H9 (cell line): ENCODE data around the gene MMP14. TPM values are rescaled to one million over a fixed set of nuclear protein-coding genes. Genes with fewer than 3 reads are reported as not detected.

Experiments
- DNase-seq: peaks from one replicate; pipeline ENCODE4 v3.0.0-alpha.2; 2017
- H2AFZ ChIP-seq: one replicate; pipeline ENCODE4 v1.6.1; 2013; ENCODE audit warnings: mild to moderate bottlenecking, low read length, control low read depth, moderate library complexity
- H2AK5ac ChIP-seq: 2 replicates; pipeline ENCODE4 v1.6.1; 2013; ENCODE audit warnings: low read length, control low read depth, mixed read lengths; ENCODE audit not compliant: insufficient read length
- H2BK120ac ChIP-seq: one replicate; pipeline ENCODE4 v1.6.1; 2013; ENCODE audit warnings: low read depth, mild to moderate bottlenecking, low read length, control low read depth, inconsistent platforms; ENCODE audit not compliant: poor library complexity, severe bottlenecking
- H2BK12ac ChIP-seq: 2 replicates; pipeline ENCODE4 v1.6.1; 2013; ENCODE audit warnings: low read length, control low read depth, mixed read lengths, low read depth; ENCODE audit not compliant: insufficient read length
- H2BK15ac ChIP-seq: 2 replicates; pipeline ENCODE4 v1.6.1; 2013; ENCODE audit warnings: low read depth, low read length, control low read depth
- H2BK20ac ChIP-seq: one replicate; pipeline ENCODE4 v1.6.1; 2013; ENCODE audit warnings: low read depth, mild to moderate bottlenecking, low read length, control low read depth, inconsistent platforms; ENCODE audit not compliant: poor library complexity, severe bottlenecking
- H2BK5ac ChIP-seq: 2 replicates; pipeline ENCODE4 v1.6.1; 2013; ENCODE audit warnings: low read length, control low read depth, mixed read lengths; ENCODE audit not compliant: insufficient read length
- H3K14ac ChIP-seq: 2 replicates; pipeline ENCODE4 v1.6.1; 2013; ENCODE audit warnings: low read length, control low read depth; ENCODE audit not compliant: insufficient read depth
- H3K18ac ChIP-seq: 2 replicates; pipeline ENCODE4 v1.6.1; 2013; ENCODE audit warnings: low read depth, mild to moderate bottlenecking, mixed read lengths, low read length, control low read depth; ENCODE audit not compliant: insufficient read length
- H3K23ac ChIP-seq: 2 replicates; pipeline ENCODE4 v1.6.1; 2013; ENCODE audit warnings: low read length, control low read depth, mixed read lengths, low read depth; ENCODE audit not compliant: insufficient read length
- H3K23me2 ChIP-seq: 2 replicates; pipeline ENCODE4 v1.6.1; 2013; ENCODE audit warnings: low read depth, mild to moderate bottlenecking, mixed read lengths, low read length, control low read depth; ENCODE audit not compliant: insufficient read length, poor library complexity, severe bottlenecking
- H3K27ac ChIP-seq: 2 replicates; pipeline ENCODE4 v1.5.1; 2013; ENCODE audit warnings: low read length, control low read depth, mixed read lengths, low read depth; ENCODE audit not compliant: insufficient read length
- H3K27me3 ChIP-seq: 2 replicates; pipeline ENCODE4 v1.6.1; 2013; ENCODE audit warnings: low read length, control low read depth, inconsistent platforms; ENCODE audit not compliant: insufficient read depth
- H3K4ac ChIP-seq: 2 replicates; pipeline ENCODE4 v1.6.1; 2013; ENCODE audit warnings: low read depth, mild to moderate bottlenecking, control low read depth, inconsistent platforms, low read length, moderate library complexity
- H3K4me1 ChIP-seq: 2 replicates; pipeline ENCODE4 v1.6.1; 2013; ENCODE audit warnings: low read length, control low read depth, inconsistent platforms; ENCODE audit not compliant: insufficient read depth
- H3K4me2 ChIP-seq: 2 replicates; pipeline ENCODE4 v1.6.1; 2013; ENCODE audit warnings: low read length, control low read depth, mixed read lengths; ENCODE audit not compliant: insufficient read length, insufficient read depth
- H3K56ac ChIP-seq: 2 replicates; pipeline ENCODE4 v1.6.1; 2013; ENCODE audit warnings: low read depth, mild to moderate bottlenecking, mixed read lengths, low read length, control low read depth; ENCODE audit not compliant: insufficient read length
- H3K79me1 ChIP-seq: 2 replicates; pipeline ENCODE4 v1.6.1; 2013; ENCODE audit warnings: low read depth, mild to moderate bottlenecking, moderate library complexity, low read length, control low read depth, inconsistent platforms; ENCODE audit not compliant: insufficient read depth, poor library complexity, severe bottlenecking
- H3K79me2 ChIP-seq: 2 replicates; pipeline ENCODE4 v1.6.1; 2013; ENCODE audit warnings: low read length, control low read depth, inconsistent platforms; ENCODE audit not compliant: insufficient read depth
- H3K9ac ChIP-seq: 2 replicates; pipeline ENCODE4 v1.6.1; 2013; ENCODE audit warnings: low read length, control low read depth, mixed read lengths; ENCODE audit not compliant: insufficient read length; ENCODE audit errors: extremely low read depth
- H3K9me3 ChIP-seq: one replicate; pipeline ENCODE4 v1.6.1; 2013; ENCODE audit warnings: low read depth, low read length, inconsistent platforms; ENCODE audit not compliant: control insufficient read depth
- H3T11ph ChIP-seq: one replicate; pipeline ENCODE4 v1.6.1; 2013; ENCODE audit warnings: mild to moderate bottlenecking, low read length, control low read depth, inconsistent platforms
- H4K20me1 ChIP-seq: one replicate; pipeline ENCODE4 v1.6.1; 2013; ENCODE audit not compliant: control insufficient read depth, insufficient read length, insufficient read depth
- H4K5ac ChIP-seq: 2 replicates; pipeline ENCODE4 v1.6.1; 2013; ENCODE audit warnings: low read depth, mild to moderate bottlenecking, mixed read lengths, low read length, control low read depth; ENCODE audit not compliant: insufficient read length
- H4K8ac ChIP-seq: replicated peaks from 2 replicates; pipeline ENCODE4 v1.6.1; 2013; ENCODE audit warnings: low read length, control low read depth, mixed read lengths, low read depth; ENCODE audit not compliant: insufficient read length
- H4K91ac ChIP-seq: 2 replicates; pipeline ENCODE4 v1.6.1; 2013; ENCODE audit warnings: low read depth, mild to moderate bottlenecking, moderate library complexity, mixed read lengths, low read length, control low read depth; ENCODE audit not compliant: insufficient read length
- H3K27ac Mint-ChIP-seq, 3 experiments: 2 replicates in 2 of 3; 3 replicates in 1 of 3; pipeline ENCODE4 v1.8.0; 2020 to 2021; ENCODE audit warnings: mixed read lengths in 3 of 3, mild to moderate bottlenecking in 1 of 3, moderate library complexity in 1 of 3
- H3K27me3 Mint-ChIP-seq: 2 replicates; pipeline ENCODE4 v1.8.0; 2021; ENCODE audit warnings: low read depth, mild to moderate bottlenecking, moderate library complexity, mixed read lengths
- H3K36me3 Mint-ChIP-seq, 3 experiments: 2 replicates in 2 of 3; 3 replicates in 1 of 3; pipeline ENCODE4 v1.8.0; 2020 to 2021; ENCODE audit warnings: low read depth in 3 of 3, mixed read lengths in 3 of 3; ENCODE audit not compliant: insufficient read depth in 1 of 3
- H3K4me1 Mint-ChIP-seq, 2 experiments: 2 replicates each; pipeline ENCODE4 v1.8.0; 2020; ENCODE audit warnings: mixed read lengths in 2 of 2
- H3K4me3 Mint-ChIP-seq, 2 experiments: 2 replicates in 1 of 2; 3 replicates in 1 of 2; pipeline ENCODE4 v1.8.0; 2020 to 2021; ENCODE audit warnings: mild to moderate bottlenecking in 2 of 2, mixed read lengths in 2 of 2, moderate library complexity in 1 of 2
- H3K9me3 Mint-ChIP-seq, 2 experiments: 2 replicates in 1 of 2; 3 replicates in 1 of 2; pipeline ENCODE4 v1.8.0; 2020; ENCODE audit warnings: mild to moderate bottlenecking in 2 of 2, mixed read lengths in 2 of 2, moderate library complexity in 1 of 2
- CTCF ChIP-seq: fragments of 200-600 bp; sonication (generic); conservative IDR thresholded peaks from 3 replicates; pipeline ENCODE4 v1.8.0; 2021; ENCODE audit warnings: antibody characterized with exemption, mild to moderate bottlenecking
- WGBS: extraction: QIAGEN DNeasy Blood & Tissue Kit; methylation state at CpG from one replicate; pipeline ENCODE4 v1.1.7; 2013; ENCODE audit warnings: missing lambda C conversion rate, low lambda C conversion rate, mixed read lengths; ENCODE audit not compliant: insufficient read length; ENCODE audit errors: extremely low coverage; 5-methylcytosine and 5-hydroxymethylcytosine counted together
- total RNA-seq: library from RNA; stranded (reverse); gene quantifications from 2 replicates; pipeline ENCODE4 v1.2.1, GENCODE V29; 2021

The MMP14 gene
- total RNA-seq, 1 experiment from 2014 or later: 56.5 TPM

- Histone ChIP-seq H3K23me2 (no peaks in the 10 kb centered on the region), H2AK5ac (no peak overlapping the region), H2BK5ac (no peak overlapping the region), H3K9me3 (no peaks in the 10 kb centered on the region), H3K4me2 (no peak overlapping the region), H2BK12ac (no peak overlapping the region), H3K14ac (no peak overlapping the region), H2BK20ac (no peak overlapping the region), H3T11ph (no peak overlapping the region), H3K18ac (no peak overlapping the region), H3K79me1 (no peaks in the 10 kb centered on the region), H2BK120ac (no peak overlapping the region), H3K56ac (no peak overlapping the region), H4K20me1 (no peaks in the 10 kb centered on the region), H3K27me3 (peaks cover 9% of the 10 kb centered on the region; the same call in 1 of the 2 replicates), H4K8ac (no peak overlapping the region), H3K9ac (no peak overlapping the region), H3K79me2 (no peaks in the 10 kb centered on the region), H4K91ac (no peak overlapping the region), H3K23ac (no peak overlapping the region), H3K4me1 (no peaks in the 10 kb centered on the region), H4K5ac (no peak overlapping the region), H3K27ac (no peak overlapping the region), H3K4ac (no peak overlapping the region), H2AFZ (no peak overlapping the region), H2BK15ac (no peak overlapping the region)
- no peak overlapping the region for H3K27ac Mint-ChIP-seq
- no peaks in the 10 kb centered on the region for H3K9me3 Mint-ChIP-seq
- DNase-seq: no peak
- H3K27me3 Mint-ChIP-seq: peaks cover 45% of the 10 kb centered on the region
- TF ChIP-seq CTCF: no peak
- WGBS: no CpG with 5 or more reads among the region's 1 CpG
- H3K4me1 Mint-ChIP-seq: peaks cover 18 to 25% of the 10 kb centered on the region in 2 experiments
- H3K4me3 Mint-ChIP-seq: no peak overlapping the region
- H3K36me3 Mint-ChIP-seq: peaks cover 13 to 22% (median 17%) of the 10 kb centered on the region in 3 experiments; a peak in 6 of 7 replicates
Observed at GRCh38 chr14:22897357-22897756, 61.0 kb downstream of the MMP14 start.

Other genes starting within 250 kb of the MMP14 start
- gene DAD1, start 247.4 kb upstream of the MMP14 start, total RNA-seq: 127 TPM in 2 replicates
- 21.8 and 23.5 TPM in 2 replicates for gene ABHD4, start 238.3 kb upstream of the MMP14 start, total RNA-seq
- not detected in 2 replicates for gene OR6J1, start 192.2 kb upstream of the MMP14 start, total RNA-seq
- gene OXA1L, start 69.9 kb upstream of the MMP14 start, total RNA-seq: 115 and 128 TPM in 2 replicates
- gene SLC7A7, start 21.1 kb upstream of the MMP14 start, total RNA-seq: 2.5 and 3.1 TPM in 2 replicates
- gene MRPL52, start 6.7 kb upstream of the MMP14 start, total RNA-seq: 174 and 190 TPM in 2 replicates
- gene LRP10, start 35.2 kb downstream of the MMP14 start, total RNA-seq: 12.7 and 13.3 TPM in 2 replicates
- 1.2 and 1.4 TPM in 2 replicates for gene REM2, start 46.6 kb downstream of the MMP14 start, total RNA-seq
- 77.2 and 79.0 TPM in 2 replicates for gene RBM23, start 82.6 kb downstream of the MMP14 start, total RNA-seq
- gene PRMT5, start 92.8 kb downstream of the MMP14 start, total RNA-seq: 141 and 147 TPM in 2 replicates
- 62.7 and 66.3 TPM in 2 replicates for gene HAUS4, start 120.5 kb downstream of the MMP14 start, total RNA-seq
- 44.3 and 44.9 TPM in 2 replicates for gene AJUBA, start 146.0 kb downstream of the MMP14 start, total RNA-seq
- 6.9 and 8.2 TPM in 2 replicates for gene C14orf93, start 173.6 kb downstream of the MMP14 start, total RNA-seq
- 252 and 253 TPM in 2 replicates for gene PSMB5, start 198.3 kb downstream of the MMP14 start, total RNA-seq
- not detected in 2 replicates for gene PSMB11, start 205.6 kb downstream of the MMP14 start, total RNA-seq
- 16.7 and 16.9 TPM in 2 replicates for gene CDH24, start 220.9 kb downstream of the MMP14 start, total RNA-seq